Nucleus accumbens (tissue), 56 donors: ENCODE measurements around the gene NDUFS8.
A peak's percentile ranks its signal among the peaks of the same experiment; 100 is the strongest.

Experiments used
- DNase-seq, 56 donors: peaks; one replicate each; lab custom pipeline; 2025; lab: John Stamatoyannopoulos, UW

NDUFS8 gene

DNA sequence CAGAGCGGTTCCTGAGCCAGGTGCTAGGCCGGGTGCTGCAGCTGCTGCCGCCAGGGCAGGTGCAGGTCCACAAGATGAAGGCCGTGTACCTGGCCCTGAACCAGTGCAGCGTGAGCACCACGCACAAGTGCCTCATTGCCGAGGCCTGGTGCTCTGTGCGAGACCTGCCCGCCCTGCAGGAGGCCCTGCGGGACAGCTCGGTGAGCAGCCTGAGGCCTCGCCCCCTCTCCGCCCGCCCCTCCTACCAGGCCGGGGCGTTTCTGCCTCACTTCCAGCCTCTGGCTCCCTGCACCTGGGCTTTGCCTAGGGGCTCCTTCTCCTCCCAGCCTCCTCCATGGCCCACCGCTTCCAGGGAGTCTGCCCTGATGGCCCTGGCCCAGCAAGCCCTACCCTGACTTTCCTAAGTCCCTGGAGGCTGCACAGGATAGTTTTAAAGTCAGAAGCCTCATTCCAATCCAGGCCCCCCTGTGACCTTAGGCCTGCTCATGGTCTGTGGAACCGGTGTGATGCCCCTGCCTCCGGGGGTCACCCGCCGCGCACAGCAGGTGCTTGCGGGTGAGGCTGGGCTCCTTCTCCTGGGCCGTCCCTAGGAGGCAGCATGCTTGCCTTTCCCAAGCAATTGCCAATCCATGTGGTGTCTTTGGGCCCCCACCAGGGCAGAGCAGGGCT lies 13.8 kb downstream of the NDUFS8 start:
- DNase-seq = no peak

DNA sequence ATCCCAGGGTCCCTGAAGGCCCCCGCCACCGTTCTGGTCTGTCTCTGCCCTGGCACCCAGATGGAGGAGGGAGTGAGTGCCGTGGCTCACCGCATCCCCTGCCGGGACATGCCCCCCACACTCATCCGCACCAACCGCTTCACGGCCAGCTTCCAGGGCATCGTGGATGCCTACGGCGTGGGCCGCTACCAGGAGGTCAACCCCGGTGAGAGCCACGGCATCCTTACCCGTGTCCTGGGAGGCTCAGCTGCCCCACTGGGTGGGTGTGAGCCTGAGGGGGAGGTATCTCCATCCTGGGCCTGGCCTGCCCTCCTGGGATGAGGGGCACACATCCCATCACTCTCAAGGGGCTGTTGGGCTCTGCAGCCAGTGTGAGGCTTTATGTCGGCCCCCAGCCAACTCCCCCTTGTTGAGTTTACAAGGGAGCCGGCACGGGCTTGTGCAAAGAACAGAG lies 14.4 kb downstream of the NDUFS8 start:
- DNase-seq = no peak

DNA sequence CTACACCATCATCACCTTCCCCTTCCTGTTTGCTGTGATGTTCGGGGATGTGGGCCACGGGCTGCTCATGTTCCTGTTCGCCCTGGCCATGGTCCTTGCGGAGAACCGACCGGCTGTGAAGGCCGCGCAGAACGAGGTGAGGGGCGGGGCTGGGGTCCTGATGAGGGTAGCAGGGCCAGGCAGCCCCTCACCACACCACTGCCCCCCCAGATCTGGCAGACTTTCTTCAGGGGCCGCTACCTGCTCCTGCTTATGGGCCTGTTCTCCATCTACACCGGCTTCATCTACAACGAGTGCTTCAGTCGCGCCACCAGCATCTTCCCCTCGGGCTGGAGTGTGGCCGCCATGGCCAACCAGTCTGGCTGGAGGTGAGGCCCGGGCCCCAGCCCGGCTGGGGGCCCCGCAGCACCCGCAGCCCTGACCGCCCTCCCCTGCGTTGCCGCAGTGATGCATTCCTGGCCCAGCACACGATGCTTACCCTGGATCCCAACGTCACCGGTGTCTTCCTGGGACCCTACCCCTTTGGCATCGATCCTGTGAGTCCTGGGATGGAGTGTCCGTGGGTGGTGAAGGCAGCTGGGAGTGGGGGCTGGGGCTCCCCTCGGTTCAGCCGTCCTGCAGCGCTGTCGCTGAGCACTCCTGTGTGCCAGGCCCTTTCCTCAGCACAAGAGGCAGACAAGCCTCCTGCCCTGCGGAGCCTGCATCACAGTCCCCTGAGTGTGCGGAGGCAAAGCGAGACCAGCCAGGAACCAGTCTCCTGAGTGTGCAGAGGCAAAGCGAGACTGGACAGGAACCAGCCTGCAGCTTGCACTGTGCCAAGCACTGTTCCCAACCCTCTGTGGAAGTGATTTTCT lies 17.2 kb downstream of the NDUFS8 start:
- DNase-seq = peak in 3 of 56 donors; percentile 20 to 35 (median 33)

DNA sequence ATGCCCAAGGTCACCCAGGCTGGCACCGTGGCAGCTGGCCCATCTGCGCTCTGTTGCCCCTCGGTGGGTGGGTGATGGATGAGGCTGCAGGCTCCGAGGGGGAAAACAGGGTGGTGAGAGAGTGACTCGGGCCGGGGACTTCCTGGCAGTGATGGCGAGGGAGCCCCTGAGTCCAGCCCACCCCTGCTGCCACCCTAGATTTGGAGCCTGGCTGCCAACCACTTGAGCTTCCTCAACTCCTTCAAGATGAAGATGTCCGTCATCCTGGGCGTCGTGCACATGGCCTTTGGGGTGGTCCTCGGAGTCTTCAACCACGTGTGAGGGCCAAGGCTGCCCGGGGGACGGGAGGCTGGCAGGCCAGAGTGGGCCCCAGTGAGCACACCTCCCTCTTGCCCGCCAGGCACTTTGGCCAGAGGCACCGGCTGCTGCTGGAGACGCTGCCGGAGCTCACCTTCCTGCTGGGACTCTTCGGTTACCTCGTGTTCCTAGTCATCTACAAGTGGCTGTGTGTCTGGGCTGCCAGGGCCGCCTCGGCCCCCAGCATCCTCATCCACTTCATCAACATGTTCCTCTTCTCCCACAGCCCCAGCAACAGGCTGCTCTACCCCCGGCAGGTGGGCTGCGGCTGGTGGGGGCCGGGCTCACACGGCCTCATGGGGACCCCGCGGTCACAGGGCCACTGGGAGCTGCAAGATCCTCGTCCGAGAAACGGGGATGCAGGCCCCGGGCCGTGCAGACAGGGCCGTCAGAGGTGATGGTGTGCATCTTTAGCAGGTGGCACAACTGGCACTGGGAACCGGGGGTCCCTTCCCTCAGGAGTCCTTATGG lies 18.4 kb downstream of the NDUFS8 start:
- DNase-seq = no peak

DNA sequence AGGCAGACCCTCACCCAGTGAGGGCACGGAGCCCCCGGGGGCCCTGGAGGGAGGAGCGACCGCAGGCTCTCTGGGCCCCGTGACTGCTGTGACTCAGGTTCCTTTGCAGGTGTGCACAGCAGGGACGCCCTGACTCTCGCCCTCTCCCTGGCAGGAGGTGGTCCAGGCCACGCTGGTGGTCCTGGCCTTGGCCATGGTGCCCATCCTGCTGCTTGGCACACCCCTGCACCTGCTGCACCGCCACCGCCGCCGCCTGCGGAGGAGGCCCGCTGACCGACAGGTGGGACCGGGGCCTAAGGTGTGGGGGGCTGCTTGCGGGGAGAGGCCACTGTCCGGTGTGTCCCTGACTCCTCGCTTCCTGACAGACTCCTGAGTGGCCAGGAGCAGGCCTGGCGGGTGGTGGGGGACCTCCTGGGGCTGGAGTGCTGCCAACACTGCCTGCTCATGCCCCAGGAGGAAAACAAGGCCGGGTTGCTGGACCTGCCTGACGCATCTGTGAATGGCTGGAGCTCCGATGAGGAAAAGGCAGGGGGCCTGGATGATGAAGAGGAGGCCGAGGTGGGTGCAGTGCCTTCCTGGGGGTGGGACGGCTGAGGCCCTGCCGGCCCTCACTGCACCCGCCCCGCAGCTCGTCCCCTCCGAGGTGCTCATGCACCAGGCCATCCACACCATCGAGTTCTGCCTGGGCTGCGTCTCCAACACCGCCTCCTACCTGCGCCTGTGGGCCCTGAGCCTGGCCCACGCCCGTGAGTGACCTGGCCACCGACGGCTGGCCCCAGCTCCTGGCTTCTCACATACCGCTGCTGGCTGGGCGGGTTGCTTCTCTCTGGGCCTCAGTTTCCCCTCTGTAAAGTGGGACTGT lies 19.3 kb downstream of the NDUFS8 start:
- peak in 1 of 56 donors; percentile 16 for DNase-seq

DNA sequence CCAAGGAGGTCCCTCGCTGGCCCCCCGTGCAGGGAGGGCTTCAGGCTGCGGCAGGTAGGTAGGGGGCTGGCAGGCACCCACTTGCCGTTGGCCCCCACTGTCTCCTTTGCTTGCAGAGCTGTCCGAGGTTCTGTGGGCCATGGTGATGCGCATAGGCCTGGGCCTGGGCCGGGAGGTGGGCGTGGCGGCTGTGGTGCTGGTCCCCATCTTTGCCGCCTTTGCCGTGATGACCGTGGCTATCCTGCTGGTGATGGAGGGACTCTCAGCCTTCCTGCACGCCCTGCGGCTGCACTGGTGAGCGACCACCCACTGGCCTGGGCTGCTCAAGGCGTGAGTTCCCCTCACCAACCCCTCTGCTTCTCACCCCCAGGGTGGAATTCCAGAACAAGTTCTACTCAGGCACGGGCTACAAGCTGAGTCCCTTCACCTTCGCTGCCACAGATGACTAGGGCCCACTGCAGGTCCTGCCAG lies 19.9 kb downstream of the NDUFS8 start:
- DNase-seq = no peak

DNA sequence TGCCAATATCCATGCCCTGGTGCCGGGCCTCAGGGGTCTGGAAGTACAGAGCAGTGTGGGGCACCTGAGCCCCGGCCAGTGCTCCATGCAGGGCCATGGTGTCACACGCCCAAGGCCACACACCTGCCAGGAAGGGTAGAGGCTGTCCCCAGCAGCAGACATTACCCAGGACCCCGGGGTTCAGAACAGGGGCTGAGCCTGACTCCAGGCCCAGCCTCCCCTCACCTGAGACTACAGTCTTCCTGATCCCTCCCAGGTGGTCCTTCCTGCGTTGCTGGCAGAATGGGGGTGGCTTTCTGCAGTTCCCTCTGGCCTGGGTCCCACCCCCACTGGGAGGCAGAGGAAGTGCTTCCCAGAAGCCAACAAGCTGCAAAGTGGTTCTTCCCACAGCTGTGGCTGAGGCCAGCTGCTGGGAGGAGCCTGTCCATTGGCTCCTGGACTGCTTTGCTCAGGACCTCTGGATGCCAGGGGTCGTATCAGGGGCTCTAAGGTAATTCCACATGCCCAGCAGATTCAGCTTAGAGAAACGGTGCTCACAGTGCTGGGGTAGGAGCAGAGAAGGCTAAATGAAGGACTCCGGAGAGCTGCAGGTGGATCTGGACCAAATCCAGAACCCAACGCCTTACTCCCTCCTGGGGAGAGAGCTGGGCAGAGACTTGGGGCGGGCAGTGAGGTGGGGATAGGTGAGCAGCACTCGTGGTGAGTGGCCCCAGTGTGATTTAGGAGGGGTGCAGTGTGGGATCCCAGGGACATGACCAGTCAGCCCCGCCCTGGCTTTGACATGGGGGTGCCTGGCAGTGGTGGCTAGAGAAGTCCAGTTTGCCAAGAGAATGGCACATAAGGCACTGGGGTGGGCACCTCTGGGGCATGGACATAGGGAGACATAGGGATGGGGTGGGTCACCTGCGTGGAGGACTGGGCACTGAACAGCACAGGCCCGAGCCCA lies 21.0 kb downstream of the NDUFS8 start:
- no peak for DNase-seq

DNA sequence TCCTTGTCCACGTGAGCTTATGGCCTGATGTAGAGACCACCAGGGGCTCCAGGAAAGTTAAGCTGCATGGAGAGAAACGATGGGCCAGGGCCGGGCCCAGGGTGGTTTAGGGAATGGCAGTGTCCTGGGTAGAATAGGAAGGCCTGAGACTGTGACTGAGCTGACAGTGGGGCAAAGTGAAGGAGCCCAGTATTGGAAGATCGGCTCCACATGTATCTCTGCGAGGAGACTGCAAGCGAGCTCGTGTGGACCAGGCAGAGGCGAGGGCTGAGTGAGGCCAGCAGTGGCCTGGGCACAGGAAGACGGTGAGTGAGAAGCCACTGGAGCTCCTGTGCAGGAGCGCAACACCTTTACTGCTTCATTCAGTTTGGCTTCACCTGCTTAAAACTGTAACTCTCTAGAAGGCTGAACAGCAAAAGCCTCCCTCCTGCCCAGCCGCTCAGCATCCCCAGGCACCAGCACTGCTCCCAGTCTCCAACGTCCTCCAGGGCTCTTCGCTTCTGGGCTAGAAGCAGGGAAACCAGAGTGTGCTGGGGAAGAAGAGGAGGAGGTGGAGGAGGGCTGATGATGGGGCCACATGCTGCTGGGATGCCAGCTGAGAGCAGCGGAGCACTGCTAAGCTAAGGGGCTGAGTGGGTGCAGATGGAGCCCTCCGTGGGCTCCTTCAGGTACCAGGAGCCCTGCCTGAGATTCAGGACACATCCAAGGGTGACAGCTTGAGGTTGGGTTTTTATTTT lies 21.8 kb downstream of the NDUFS8 start:
- DNase-seq = peak in 2 of 56 donors; percentile 20 to 25

DNA sequence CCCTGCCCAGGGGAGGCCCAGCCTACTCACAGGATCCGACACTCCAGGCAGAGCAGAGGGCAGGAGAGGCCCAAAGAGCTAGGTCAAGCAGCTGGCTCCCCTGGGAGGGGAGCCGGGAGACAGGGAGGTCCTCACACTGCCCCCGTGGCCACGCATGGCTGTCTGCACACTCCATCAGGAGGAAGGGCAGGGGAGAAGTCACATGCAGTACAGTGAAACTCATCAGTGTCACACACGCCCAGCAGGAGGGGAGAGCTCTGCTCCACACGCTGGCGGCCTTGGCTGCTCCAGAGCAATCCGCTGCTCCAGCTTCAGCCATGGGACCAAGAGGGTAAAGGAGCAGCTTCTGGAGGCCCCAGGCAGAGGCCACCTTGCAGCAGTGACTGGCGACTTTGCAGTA lies 22.6 kb downstream of the NDUFS8 start:
- DNase-seq = no peak

DNA sequence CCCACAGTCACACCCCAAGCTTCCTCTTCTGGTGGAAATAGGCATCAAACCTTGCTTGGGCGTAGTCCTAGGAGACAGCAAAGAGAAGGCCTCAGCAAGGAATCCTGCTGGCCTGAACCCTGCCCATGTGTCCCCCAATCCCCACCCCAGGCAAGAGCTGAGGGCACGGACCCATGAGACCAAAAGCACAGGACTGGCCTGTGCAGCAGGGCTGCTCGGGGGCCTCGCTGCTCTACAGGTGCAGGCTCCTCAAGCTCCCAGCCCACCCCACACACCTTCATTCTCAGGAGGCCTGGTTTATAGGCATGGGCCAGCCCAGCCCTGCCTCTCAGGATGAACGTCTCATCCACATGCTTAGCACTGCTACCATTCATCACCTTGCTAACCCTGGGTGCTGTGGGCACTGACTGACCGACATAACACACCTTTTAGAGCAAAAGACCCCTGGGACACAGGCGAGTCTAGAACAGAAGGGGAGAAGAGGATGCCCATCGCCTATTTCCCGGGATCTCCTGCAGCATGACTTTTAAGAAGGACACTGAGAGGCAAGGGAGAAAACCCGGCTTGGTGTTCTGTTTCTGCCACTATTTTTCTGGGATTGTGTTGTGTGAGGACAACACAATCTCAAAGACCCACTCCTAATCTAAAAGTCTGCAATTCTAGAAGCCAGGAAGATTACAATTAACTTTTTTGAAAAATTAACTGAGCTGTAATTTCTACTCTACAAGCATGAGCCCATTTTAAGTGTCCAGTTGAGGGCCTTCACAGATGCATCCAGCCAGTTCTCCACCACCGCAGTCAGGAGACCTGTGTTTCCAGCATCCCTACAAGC lies 23.7 kb downstream of the NDUFS8 start:
- DNase-seq = no peak

DNA sequence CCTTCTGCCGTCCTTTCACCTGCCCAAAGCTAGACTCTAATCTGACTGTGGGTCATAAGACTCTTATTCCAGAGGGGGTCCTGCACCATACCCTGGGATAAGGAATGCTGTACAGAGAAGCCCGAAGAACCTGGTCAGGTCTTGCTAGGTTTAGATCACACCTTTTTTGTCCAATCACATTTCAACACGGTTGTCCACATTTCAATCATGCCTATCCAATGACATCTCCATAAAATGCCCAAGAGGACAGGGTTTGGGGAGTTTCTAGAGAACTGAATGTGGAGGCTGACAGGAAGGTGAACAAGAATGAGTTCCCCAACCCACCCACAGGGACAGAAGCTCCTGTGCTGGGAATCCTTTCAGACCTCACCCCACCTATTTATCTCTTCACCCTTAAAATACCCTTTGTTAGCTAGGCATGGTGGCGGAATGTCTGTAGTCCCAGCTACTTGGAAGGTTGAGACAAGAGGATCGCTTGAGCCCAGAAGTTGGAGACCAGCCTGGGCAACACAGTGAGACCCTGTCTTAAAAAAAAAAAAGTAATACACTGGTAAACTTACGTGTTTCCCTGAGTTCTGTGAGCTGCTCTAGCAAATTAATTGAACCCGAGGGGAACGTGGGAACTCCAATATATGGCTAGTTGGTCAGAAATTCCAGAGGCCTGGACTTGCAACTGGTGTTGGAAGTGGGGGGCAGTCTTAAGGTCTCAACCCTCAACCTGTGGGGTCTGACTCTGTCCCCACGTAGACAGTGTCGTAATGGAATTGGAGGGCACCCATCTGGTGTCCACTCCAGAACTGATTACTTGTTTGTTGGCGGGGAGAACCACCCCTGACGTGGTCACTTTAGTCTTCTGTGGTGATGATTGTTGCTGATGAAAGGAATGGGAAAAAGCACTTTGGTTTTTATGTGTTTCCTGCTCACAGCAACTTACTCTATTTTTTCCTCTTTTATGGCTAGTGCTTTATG lies 26.1 kb downstream of the NDUFS8 start:
- DNase-seq = no peak

DNA sequence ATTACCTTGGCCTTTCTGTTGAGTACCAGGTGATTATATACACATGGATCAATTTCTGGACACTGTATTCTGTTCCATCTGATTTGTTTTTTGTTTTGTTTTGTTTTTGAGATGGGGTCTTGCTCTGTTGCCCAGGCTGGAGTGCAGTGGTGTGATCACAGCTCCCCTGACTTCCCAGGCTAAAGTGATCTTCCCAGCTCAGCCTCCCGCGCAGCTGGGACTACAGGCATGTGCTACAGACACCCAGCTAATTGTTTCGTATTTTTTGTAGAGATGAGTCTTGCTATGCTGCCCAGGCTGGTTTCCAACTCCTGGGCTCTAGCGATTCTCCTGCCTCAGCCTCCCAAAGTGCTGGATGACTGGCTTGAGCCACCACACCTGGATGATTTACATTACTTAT lies 27.3 kb downstream of the NDUFS8 start:
- no peak for DNase-seq

DNA sequence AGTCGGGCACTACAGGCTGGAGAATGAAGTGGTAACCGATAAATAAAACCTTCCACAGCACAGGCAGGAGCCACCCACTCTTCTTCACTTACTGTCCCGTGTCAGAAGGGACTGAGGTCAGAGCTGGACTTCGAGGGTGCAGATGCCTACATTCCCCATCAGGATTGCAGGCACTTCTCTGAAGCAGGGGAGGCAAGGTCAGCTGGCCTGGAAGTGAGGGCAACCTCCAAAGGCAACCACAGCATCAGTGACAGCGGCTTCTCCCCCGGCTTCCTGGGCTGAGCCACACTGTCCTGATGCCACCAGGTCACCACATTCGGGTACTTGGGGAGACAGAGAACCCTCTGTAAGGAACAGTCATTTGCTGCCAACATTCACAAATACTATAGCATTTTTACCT lies 31.0 kb downstream of the NDUFS8 start:
- no peak for DNase-seq

DNA sequence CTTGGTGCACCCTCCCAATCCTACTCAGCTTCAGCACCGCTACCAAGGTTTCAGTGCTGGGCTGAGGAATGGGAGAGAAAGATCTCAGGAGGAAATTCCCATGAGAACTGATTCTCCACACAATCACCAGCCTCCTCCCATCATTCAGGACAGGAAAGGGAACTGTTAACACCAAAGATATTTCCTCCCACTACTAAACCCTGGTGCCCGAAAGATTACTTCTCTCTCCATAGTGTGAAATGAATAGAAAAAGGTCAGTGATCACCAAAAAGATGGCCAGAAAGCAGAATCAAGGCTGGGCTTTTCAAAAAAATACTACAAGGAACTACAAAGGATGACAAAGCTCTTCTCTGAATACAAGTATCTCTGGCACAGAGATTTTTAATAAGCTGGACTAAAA lies 34.4 kb downstream of the NDUFS8 start:
- no peak for DNase-seq

DNA sequence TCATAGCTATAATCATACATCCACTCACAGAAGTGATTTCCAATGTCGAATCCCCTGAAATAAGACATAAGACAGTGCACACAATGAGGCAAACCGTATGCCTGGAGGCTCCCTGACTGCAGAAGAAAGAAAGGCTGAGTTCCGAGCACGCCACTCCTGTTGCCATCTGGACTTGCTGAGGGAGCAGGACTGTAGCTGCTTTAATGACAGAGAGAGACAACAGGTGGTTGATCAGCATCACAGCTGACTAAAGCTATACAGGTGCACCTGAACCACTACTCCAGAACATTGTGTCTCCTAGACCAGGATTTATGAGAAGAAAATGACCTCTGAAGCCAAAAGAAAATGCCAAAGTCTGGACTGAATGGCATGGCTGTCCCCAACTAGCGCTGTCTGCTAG lies 35.4 kb downstream of the NDUFS8 start:
- no peak for DNase-seq

DNA sequence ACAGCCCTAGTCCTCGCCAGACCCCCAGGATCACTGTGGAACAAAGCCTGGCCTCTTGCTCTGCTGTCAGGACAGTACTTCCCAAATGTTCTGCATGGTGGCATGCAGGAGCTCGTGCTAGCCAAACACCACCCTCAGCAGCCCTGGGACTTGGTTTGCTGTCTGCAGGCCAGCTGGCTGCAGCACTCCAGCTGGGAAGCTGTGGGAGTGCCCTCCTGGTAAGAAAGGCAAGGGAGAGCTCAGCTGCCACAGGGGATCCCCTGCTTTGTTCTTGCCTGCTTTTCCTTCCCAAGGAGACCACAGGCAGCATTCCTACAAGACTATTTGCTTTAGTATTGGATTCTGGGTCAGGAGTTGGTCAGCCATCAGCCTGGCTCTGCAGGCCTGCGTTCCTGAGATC lies 36.3 kb downstream of the NDUFS8 start:
- DNase-seq = peak in 23 of 56 donors; percentile 14 to 59 (median 29)
